AG20443 (cell line): ENCODE measurements around the gene USP49.

Experiments
- DNase-seq: peaks from one replicate; pipeline ENCODE4 v3.0.0; 2012; ENCODE audit warnings: low spot score, mixed read lengths

The USP49 gene

GRCh38 chr6:41874741-41875140 lies 20.4 kb downstream of the USP49 start:
- DNase-seq, result no peak

GRCh38 chr6:41872147-41872546 lies 23.0 kb downstream of the USP49 start:
- no peak for DNase-seq

GRCh38 chr6:41871691-41872090 lies 23.5 kb downstream of the USP49 start:
- DNase-seq, result no peak

- no peak for DNase-seq
These were observed 35.8 kb downstream of the USP49 start for GRCh38 chr6:41859356-41859755.

GRCh38 chr6:41858703-41859102 lies 36.5 kb downstream of the USP49 start:
- no peak for DNase-seq

GRCh38 chr6:41850861-41851260 lies 44.3 kb downstream of the USP49 start:
- no peak for DNase-seq

GRCh38 chr6:41846666-41847237 lies 48.4 kb downstream of the USP49 start:
- DNase-seq, result peak; percentile 85

- DNase-seq, result no peak
These were observed 52.0 kb downstream of the USP49 start for GRCh38 chr6:41843178-41843577.

GRCh38 chr6:41840326-41840725 lies 54.8 kb downstream of the USP49 start:
- no peak for DNase-seq

- DNase-seq, result no peak
These were observed 58.5 kb downstream of the USP49 start for GRCh38 chr6:41836660-41837052.

GRCh38 chr6:41836022-41836659 lies 59.0 kb downstream of the USP49 start:
- DNase-seq, result no peak

GRCh38 chr6:41832263-41832662 lies 62.9 kb downstream of the USP49 start:
- DNase-seq, result no peak

GRCh38 chr6:41826343-41827022 lies 68.7 kb downstream of the USP49 start:
- DNase-seq, result no peak

- no peak for DNase-seq
These were observed 70.3 kb downstream of the USP49 start for GRCh38 chr6:41824571-41825569.

- DNase-seq, result no peak
These were observed 72.0 kb downstream of the USP49 start for GRCh38 chr6:41823178-41823577.

GRCh38 chr6:41822021-41822420 lies 73.2 kb downstream of the USP49 start:
- no peak for DNase-seq

GRCh38 chr6:41821266-41821665 lies 73.9 kb downstream of the USP49 start:
- DNase-seq, result no peak

- DNase-seq, result no peak
These were observed 76.7 kb downstream of the USP49 start for GRCh38 chr6:41818271-41819054.

GRCh38 chr6:41815587-41815986 lies 79.6 kb downstream of the USP49 start:
- no peak for DNase-seq

- no peak for DNase-seq
These were observed 80.5 kb downstream of the USP49 start for GRCh38 chr6:41814629-41815028.

GRCh38 chr6:41813956-41814355 lies 81.2 kb downstream of the USP49 start:
- DNase-seq, result no peak

GRCh38 chr6:41813469-41813868 lies 81.7 kb downstream of the USP49 start:
- DNase-seq, result no peak
